Gastrocnemius medialis (tissue), 4 donors: ENCODE data around the gene UMAD1.

Source experiments
- POLR2A ChIP-seq, 2 donors: fragments of 450-650 bp; IDR thresholded peaks; one replicate each; pipeline ENCODE4 v1.6.1; 2017; ENCODE audit warnings: antibody characterized with exemption in 2 of 2, mild to moderate bottlenecking in 2 of 2, moderate library complexity in 2 of 2
- TF ChIP-seq, protein P1 (sequence below), 5 experiments: fragments of 450-650 bp in 3 of 5; fragments of 200-600 bp in 2 of 5; sonication (generic) in 2 of 5; IDR thresholded peaks in 4 of 5; conservative IDR thresholded peaks in 1 of 5; 1 replicate in 4 of 5; 2 replicates in 1 of 5; pipeline ENCODE4 v1.5.1; 2016 to 2019; ENCODE audit warnings: antibody characterized with exemption in 5 of 5, mild to moderate bottlenecking in 3 of 5, moderate library complexity in 3 of 5

DNA sequence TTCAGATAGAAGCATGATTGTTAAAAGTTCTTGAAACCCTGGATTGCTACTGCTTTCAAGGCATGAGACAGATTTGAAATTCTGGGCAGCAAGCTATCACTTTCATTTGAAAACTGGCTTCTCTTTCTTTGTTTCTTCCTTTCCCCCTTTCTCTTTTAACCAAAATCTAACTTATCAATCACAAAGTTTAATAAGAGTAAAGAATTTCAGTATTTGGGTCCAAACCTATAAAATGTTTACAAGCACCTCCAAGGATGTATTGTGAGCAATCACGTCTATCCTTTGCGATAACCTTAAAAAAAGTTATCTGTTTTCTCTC lies 99.4 kb downstream of the UMAD1 start:
- TF ChIP-seq, protein P1, sequence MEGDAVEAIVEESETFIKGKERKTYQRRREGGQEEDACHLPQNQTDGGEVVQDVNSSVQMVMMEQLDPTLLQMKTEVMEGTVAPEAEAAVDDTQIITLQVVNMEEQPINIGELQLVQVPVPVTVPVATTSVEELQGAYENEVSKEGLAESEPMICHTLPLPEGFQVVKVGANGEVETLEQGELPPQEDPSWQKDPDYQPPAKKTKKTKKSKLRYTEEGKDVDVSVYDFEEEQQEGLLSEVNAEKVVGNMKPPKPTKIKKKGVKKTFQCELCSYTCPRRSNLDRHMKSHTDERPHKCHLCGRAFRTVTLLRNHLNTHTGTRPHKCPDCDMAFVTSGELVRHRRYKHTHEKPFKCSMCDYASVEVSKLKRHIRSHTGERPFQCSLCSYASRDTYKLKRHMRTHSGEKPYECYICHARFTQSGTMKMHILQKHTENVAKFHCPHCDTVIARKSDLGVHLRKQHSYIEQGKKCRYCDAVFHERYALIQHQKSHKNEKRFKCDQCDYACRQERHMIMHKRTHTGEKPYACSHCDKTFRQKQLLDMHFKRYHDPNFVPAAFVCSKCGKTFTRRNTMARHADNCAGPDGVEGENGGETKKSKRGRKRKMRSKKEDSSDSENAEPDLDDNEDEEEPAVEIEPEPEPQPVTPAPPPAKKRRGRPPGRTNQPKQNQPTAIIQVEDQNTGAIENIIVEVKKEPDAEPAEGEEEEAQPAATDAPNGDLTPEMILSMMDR (IDR thresholded peaks at IDR 0.05 in 4 of 5, conservative IDR thresholded peaks at IDR 0.05 in 1 of 5) = no peak
- TF ChIP-seq POLR2A (IDR thresholded peaks at IDR 0.05) = no peak
